HEK293 (cell line): ENCODE data around the gene CA10.

ENCODE experiments used
- CTCF ChIA-PET: fragments of 350-600 bp; formaldehyde crosslinking; extraction: SDS; loops from one replicate; lab custom pipeline; 2021; ENCODE audit warnings: antibody characterized with exemption; lab: Yijun Ruan, JAX
- POLR2A ChIA-PET: fragments of 300-600 bp; formaldehyde crosslinking; extraction: SDS; loops from one replicate; lab custom pipeline; 2020; ENCODE audit warnings: antibody characterized with exemption, inconsistent platforms; lab: Yijun Ruan, JAX
- H3K27ac ChIP-seq: fragments of 200-500 bp; sonication (Bioruptor generic); 2 replicates; pipeline ENCODE4 v1.5.1; 2014; ENCODE audit warnings: low read depth, low read length, control low read depth, inconsistent platforms; ENCODE audit errors: extremely low read depth
- H3K36me3 ChIP-seq, 2 experiments: fragments of 200-500 bp in 1 of 2; sonication (Bioruptor generic) in 1 of 2; 1 replicate in 1 of 2; 2 replicates in 1 of 2; pipeline ENCODE4 v1.5.1; 2014 to 2017; ENCODE audit warnings: inconsistent platforms in 2 of 2, low read length in 2 of 2; ENCODE audit not compliant: control insufficient read depth in 2 of 2, insufficient read depth in 1 of 2
- H3K4me1 ChIP-seq: fragments of 200-500 bp; sonication (Bioruptor generic); 2 replicates; pipeline ENCODE4 v1.5.1; 2014; ENCODE audit warnings: mild to moderate bottlenecking, low read length, inconsistent platforms; ENCODE audit not compliant: control insufficient read depth, insufficient read depth
- H3K4me3 ChIP-seq: 2 replicates; pipeline ENCODE4 v1.5.1; 2011; ENCODE audit warnings: low read depth, mild to moderate bottlenecking, control low read depth, low read length, moderate library complexity
- H3K9me3 ChIP-seq: fragments of 200-500 bp; sonication (Bioruptor generic); 2 replicates; pipeline ENCODE4 v1.5.1; 2014; ENCODE audit warnings: low read depth, low read length, inconsistent platforms; ENCODE audit not compliant: control insufficient read depth, insufficient read depth
- BCL6B ChIP-seq: fragments of 450-650 bp; formaldehyde crosslinking; IDR thresholded peaks from 2 replicates; pipeline ENCODE4 v1.5.1; 2017; ENCODE audit warnings: missing biosample characterization, missing genetic modification characterization
- FEZF1 ChIP-seq: fragments of 450-650 bp; formaldehyde crosslinking; IDR thresholded peaks from 2 replicates; pipeline ENCODE4 v1.5.1; 2016; ENCODE audit warnings: missing biosample characterization, missing genetic modification characterization
- KLF9 ChIP-seq: fragments of 450-650 bp; formaldehyde crosslinking; IDR thresholded peaks from 2 replicates; pipeline ENCODE4 v1.5.1; 2016; ENCODE audit warnings: missing biosample characterization, missing genetic modification characterization, low read depth
- OSR2 ChIP-seq: fragments of 450-650 bp; formaldehyde crosslinking; IDR thresholded peaks from 2 replicates; pipeline ENCODE4 v1.5.1; 2016; ENCODE audit warnings: missing biosample characterization, missing genetic modification characterization
- PRDM10 ChIP-seq: fragments of 450-650 bp; formaldehyde crosslinking; IDR thresholded peaks from 2 replicates; pipeline ENCODE4 v1.5.1; 2016; ENCODE audit warnings: missing biosample characterization, missing genetic modification characterization
- REPIN1 ChIP-seq: fragments of 450-650 bp; formaldehyde crosslinking; IDR thresholded peaks from 2 replicates; pipeline ENCODE4 v1.5.1; 2017; ENCODE audit warnings: missing biosample characterization, missing genetic modification characterization, low read depth
- YY1 ChIP-seq: fragments of 450-650 bp; formaldehyde crosslinking; IDR thresholded peaks from 2 replicates; pipeline ENCODE4 v1.5.1; 2018; ENCODE audit warnings: missing biosample characterization, missing genetic modification characterization
- ZBTB10 ChIP-seq: fragments of 450-650 bp; formaldehyde crosslinking; IDR thresholded peaks from 2 replicates; pipeline ENCODE4 v1.5.1; 2016; ENCODE audit warnings: missing biosample characterization, missing genetic modification characterization
- ZBTB8A ChIP-seq: fragments of 450-650 bp; formaldehyde crosslinking; IDR thresholded peaks from 2 replicates; pipeline ENCODE4 v1.5.1; 2016; ENCODE audit warnings: missing biosample characterization, missing genetic modification characterization
- ZFP69B ChIP-seq: fragments of 450-650 bp; formaldehyde crosslinking; IDR thresholded peaks from 2 replicates; pipeline ENCODE4 v1.5.1; 2016; ENCODE audit warnings: missing biosample characterization, missing genetic modification characterization
- ZNF112 ChIP-seq: fragments of 450-650 bp; formaldehyde crosslinking; IDR thresholded peaks from 2 replicates; pipeline ENCODE4 v1.5.0; 2017; ENCODE audit warnings: missing biosample characterization, missing genetic modification characterization
- ZNF132 ChIP-seq: fragments of 450-650 bp; formaldehyde crosslinking; IDR thresholded peaks from 2 replicates; pipeline ENCODE4 v1.5.1; 2017; ENCODE audit warnings: missing biosample characterization, missing genetic modification characterization, borderline replicate concordance
- ZNF214 ChIP-seq: fragments of 450-650 bp; formaldehyde crosslinking; IDR thresholded peaks from 2 replicates; pipeline ENCODE4 v1.5.1; 2017; ENCODE audit warnings: missing biosample characterization, mild to moderate bottlenecking, missing genetic modification characterization, borderline replicate concordance
- ZNF24 ChIP-seq: fragments of 450-650 bp; formaldehyde crosslinking; IDR thresholded peaks from 2 replicates; pipeline ENCODE4 v1.5.1; 2016; ENCODE audit warnings: missing biosample characterization, missing genetic modification characterization
- ZNF266 ChIP-seq: fragments of 450-650 bp; formaldehyde crosslinking; IDR thresholded peaks from 2 replicates; pipeline ENCODE4 v1.5.1; 2016; ENCODE audit warnings: missing biosample characterization, missing genetic modification characterization, low read depth
- ZNF292 ChIP-seq: fragments of 450-650 bp; formaldehyde crosslinking; IDR thresholded peaks from 2 replicates; pipeline ENCODE4 v1.5.1; 2016; ENCODE audit warnings: low read depth, missing biosample characterization, missing genetic modification characterization, borderline replicate concordance
- ZNF571 ChIP-seq: fragments of 450-650 bp; formaldehyde crosslinking; IDR thresholded peaks from 2 replicates; pipeline ENCODE4 v1.5.0; 2017; ENCODE audit warnings: missing biosample characterization, missing genetic modification characterization
- ZNF610 ChIP-seq: fragments of 450-650 bp; formaldehyde crosslinking; IDR thresholded peaks from 2 replicates; pipeline ENCODE4 v1.5.1; 2016; ENCODE audit warnings: missing biosample characterization, missing genetic modification characterization, borderline replicate concordance
- ZNF660 ChIP-seq: fragments of 450-650 bp; IDR thresholded peaks from 2 replicates; pipeline ENCODE4 v1.5.1; 2018; ENCODE audit warnings: missing biosample characterization, mild to moderate bottlenecking, missing genetic modification characterization
- ZNF776 ChIP-seq: fragments of 450-650 bp; formaldehyde crosslinking; IDR thresholded peaks from 2 replicates; pipeline ENCODE4 v1.5.0; 2017; ENCODE audit warnings: missing biosample characterization, missing genetic modification characterization, borderline replicate concordance
- ZNF791 ChIP-seq: fragments of 450-650 bp; formaldehyde crosslinking; IDR thresholded peaks from 2 replicates; pipeline ENCODE4 v1.5.1; 2016; ENCODE audit warnings: missing biosample characterization, missing genetic modification characterization

CA10 gene

GRCh38 chr17:52047086-52047485 is 111.4 kb downstream of the CA10 start (continued):
- TF ChIP-seq ZNF214 (tag by site-specific recombination) (no peak), FEZF1 (tag by site-specific recombination) (no peak), ZNF266 (tag by site-specific recombination) (no peak), ZNF132 (tag by site-specific recombination) (no peak), YY1 (tag by site-specific recombination) (no peak)

GRCh38 chr17:52041123-52041617 is 117.3 kb downstream of the CA10 start:
- CTCF ChIA-PET = interaction anchor here (0.6 kb wide), 1 partner anchor 81 kb away, joined by 3 read pairs; no protein-coding TSS in a partner anchor
- POLR2A ChIA-PET = no interaction called here
- Histone ChIP-seq H3K36me3 (no peaks in the 10 kb centered on the region), H3K4me1 (no peaks in the 10 kb centered on the region), H3K27ac (no peak overlapping the region), H3K9me3 (no peaks in the 10 kb centered on the region), H3K4me3 (no peak overlapping the region)
- TF ChIP-seq ZNF610 (tag by site-specific recombination) (no peak), ZBTB10 (no peak), ZNF660 (tag by site-specific recombination) (no peak), ZNF571 (no peak), ZNF292 (no peak), REPIN1 (tag by site-specific recombination) (no peak), OSR2 (no peak), ZFP69B (no peak), ZNF791 (tag by site-specific recombination) (no peak), ZBTB8A (tag by site-specific recombination) (no peak), ZNF24 (tag by site-specific recombination) (no peak)
- TF ChIP-seq, all 188 proteins: peak for 0

GRCh38 chr17:52036416-52036815 is 122.1 kb downstream of the CA10 start:
- no peaks in the 10 kb centered on the region for H3K9me3 ChIP-seq
- H3K4me1 ChIP-seq = no peaks in the 10 kb centered on the region
- TF ChIP-seq KLF9 (tag by site-specific recombination) (no peak), ZNF112 (no peak)
- H3K36me3 ChIP-seq = no peaks in the 10 kb centered on the region
- CTCF ChIA-PET = no interaction called here
- POLR2A ChIA-PET = no interaction called here
- no peak overlapping the region for H3K27ac ChIP-seq
- H3K4me3 ChIP-seq = no peak overlapping the region

- Histone ChIP-seq H3K4me1 (no peaks in the 10 kb centered on the region), H3K9me3 (no peaks in the 10 kb centered on the region), H3K4me3 (no peak overlapping the region), H3K36me3 (no peaks in the 10 kb centered on the region), H3K27ac (no peak overlapping the region)
- ChIA-PET CTCF (no interaction called here), POLR2A (no interaction called here)
- TF ChIP-seq ZNF776 (no peak), BCL6B (tag by site-specific recombination) (no peak), PRDM10 (tag by site-specific recombination) (no peak)
These were observed 123.1 kb downstream of the CA10 start for GRCh38 chr17:52035336-52035915.
